K562 (cell line): ENCODE data around the gene MOB1A. TPM values are rescaled to one million over a fixed set of nuclear protein-coding genes. Genes with fewer than 3 reads are reported as not detected.

ENCODE experiments used
- HDAC1 ChIP-seq, 2 experiments: fragments of 450-650 bp; IDR thresholded peaks; 2 replicates each; pipeline ENCODE4 v1.6.1; 2016 to 2017; ENCODE audit warnings: inconsistent platforms in 1 of 2, mild to moderate bottlenecking in 1 of 2, moderate library complexity in 1 of 2
- NR1H2 ChIP-seq: sonication (generic); formaldehyde crosslinking; IDR thresholded peaks from 2 replicates; pipeline ENCODE4 v1.4.0; 2020; ENCODE audit warnings: mild to moderate bottlenecking, missing genetic modification reagents
- ZNF311 ChIP-seq: fragments of 250-450 bp; sonication (Bioruptor Pico); IDR thresholded peaks from 2 replicates; pipeline ENCODE4 v1.4.0; 2020; ENCODE audit warnings: mild to moderate bottlenecking, moderate library complexity
- ZNF696 ChIP-seq: fragments of 250-450 bp; sonication (Bioruptor Pico); conservative IDR thresholded peaks from 2 replicates; pipeline ENCODE4 v1.4.0; 2020; ENCODE audit warnings: mild to moderate bottlenecking, moderate library complexity
- polyA plus RNA-seq, 8 experiments: library from polyadenylated mRNA; depleted of rRNA in 4 of 8; stranded (reverse) in 5 of 8; unstranded in 3 of 8; fragments of >200 nt; fragmentation: Nextera tagmentation in 2 of 8; fragmentation: Illumina TruSeq in 1 of 8; extraction: Ambion mirVana in 2 of 8; extraction: Trizol in 1 of 8; gene quantifications; 2 replicates each; pipeline versions ENCODE4 v1.2.1 to v1.2.3, GENCODE V29; 2011 to 2014; ENCODE audit warnings: inconsistent platforms in 1 of 8, missing spikeins in 1 of 8
- total RNA-seq, 7 experiments: library from RNA; depleted of rRNA in 6 of 7; stranded (reverse); fragments of >200 nt in 6 of 7; fragmentation: Illumina TruSeq in 2 of 7; extraction: Trizol in 2 of 7; gene quantifications; 2 replicates each; pipeline versions ENCODE4 v1.2.1 to v1.2.3, GENCODE V29; 2011 to 2021; ENCODE audit warnings: low replicate concordance in 1 of 7
- TF ChIP-seq, protein P1 (sequence below): sonication (generic); IDR thresholded peaks from 2 replicates; pipeline ENCODE4 v1.6.1; 2016
- TF ChIP-seq, protein P2 (sequence below), 2 experiments: fragments of 450-650 bp; IDR thresholded peaks; 2 replicates each; pipeline ENCODE4 v1.6.1; 2018; ENCODE audit warnings: mild to moderate bottlenecking in 2 of 2, low read depth in 1 of 2; ENCODE audit not compliant: partially characterized antibody in 2 of 2
- TF ChIP-seq, protein P3 (sequence below): fragments of 450-650 bp; IDR thresholded peaks from 2 replicates; pipeline ENCODE4 v1.6.1; 2016; ENCODE audit warnings: borderline replicate concordance
- TF ChIP-seq, protein P4 (sequence below): sonication (generic); formaldehyde crosslinking; IDR thresholded peaks from 2 replicates; pipeline ENCODE4 v1.8.1; 2022; ENCODE audit warnings: missing genetic modification reagents
- TF ChIP-seq, protein P5 (sequence below): fragments of 250-450 bp; sonication (Bioruptor Pico); IDR thresholded peaks from 2 replicates; pipeline ENCODE4 v1.8.0; 2021; ENCODE audit warnings: borderline replicate concordance, mild to moderate bottlenecking, moderate library complexity; ENCODE audit not compliant: poor library complexity, severe bottlenecking
- TF ChIP-seq, protein P6 (sequence below): sonication (generic); formaldehyde crosslinking; IDR thresholded peaks from 2 replicates; pipeline ENCODE4 v1.8.0; 2022; ENCODE audit warnings: mild to moderate bottlenecking, missing genetic modification reagents

The MOB1A gene
- total and polyA plus RNA-seq, 9 of the 15 experiments (the other 6 are each of a cell fraction or from before 2014, with no cell fraction given): 24.8 to 100 (median 60.2) TPM

DNA sequence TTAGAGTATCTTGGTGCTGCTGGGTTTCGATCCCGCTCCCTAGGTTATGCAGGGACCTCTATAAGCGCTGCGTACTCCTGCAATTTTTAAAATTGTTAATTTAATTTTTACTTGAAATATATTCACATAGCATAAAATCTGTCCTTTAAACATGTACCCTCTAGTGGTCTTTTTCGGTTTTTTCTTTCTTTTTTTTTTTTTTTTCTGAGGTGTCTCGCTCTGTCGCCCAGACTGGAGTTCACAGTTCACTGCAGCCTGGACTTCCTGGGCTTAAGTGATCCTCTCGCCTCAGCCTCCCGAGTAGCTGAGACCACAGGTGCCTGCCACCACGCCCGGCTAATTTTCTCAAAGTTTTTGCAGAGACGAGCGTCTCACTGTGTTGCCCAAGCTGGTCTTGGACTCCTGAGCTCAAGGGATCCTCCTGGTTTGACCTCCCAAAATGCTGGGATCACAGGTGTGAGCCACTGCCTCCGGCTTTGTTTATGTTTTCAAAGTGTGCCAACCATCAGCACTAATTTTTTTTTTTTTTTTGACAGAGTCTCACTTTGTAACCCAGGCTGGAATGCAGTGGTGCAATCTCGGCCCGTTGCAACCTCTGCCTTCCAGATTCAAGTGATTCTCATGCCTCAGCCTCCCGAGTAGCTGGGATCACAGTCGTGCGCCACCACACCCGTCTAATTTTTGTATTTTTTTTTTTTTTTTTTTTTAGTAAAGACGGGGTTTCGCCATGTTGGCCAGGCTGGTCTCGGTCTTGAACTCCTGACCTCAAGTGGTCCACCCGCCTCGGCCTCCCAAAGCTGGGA, 585 bp upstream of the MOB1A start (continued):
- TF ChIP-seq, protein P1, sequence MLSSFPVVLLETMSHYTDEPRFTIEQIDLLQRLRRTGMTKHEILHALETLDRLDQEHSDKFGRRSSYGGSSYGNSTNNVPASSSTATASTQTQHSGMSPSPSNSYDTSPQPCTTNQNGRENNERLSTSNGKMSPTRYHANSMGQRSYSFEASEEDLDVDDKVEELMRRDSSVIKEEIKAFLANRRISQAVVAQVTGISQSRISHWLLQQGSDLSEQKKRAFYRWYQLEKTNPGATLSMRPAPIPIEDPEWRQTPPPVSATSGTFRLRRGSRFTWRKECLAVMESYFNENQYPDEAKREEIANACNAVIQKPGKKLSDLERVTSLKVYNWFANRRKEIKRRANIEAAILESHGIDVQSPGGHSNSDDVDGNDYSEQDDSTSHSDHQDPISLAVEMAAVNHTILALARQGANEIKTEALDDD: no peak
- TF ChIP-seq, protein P2, sequence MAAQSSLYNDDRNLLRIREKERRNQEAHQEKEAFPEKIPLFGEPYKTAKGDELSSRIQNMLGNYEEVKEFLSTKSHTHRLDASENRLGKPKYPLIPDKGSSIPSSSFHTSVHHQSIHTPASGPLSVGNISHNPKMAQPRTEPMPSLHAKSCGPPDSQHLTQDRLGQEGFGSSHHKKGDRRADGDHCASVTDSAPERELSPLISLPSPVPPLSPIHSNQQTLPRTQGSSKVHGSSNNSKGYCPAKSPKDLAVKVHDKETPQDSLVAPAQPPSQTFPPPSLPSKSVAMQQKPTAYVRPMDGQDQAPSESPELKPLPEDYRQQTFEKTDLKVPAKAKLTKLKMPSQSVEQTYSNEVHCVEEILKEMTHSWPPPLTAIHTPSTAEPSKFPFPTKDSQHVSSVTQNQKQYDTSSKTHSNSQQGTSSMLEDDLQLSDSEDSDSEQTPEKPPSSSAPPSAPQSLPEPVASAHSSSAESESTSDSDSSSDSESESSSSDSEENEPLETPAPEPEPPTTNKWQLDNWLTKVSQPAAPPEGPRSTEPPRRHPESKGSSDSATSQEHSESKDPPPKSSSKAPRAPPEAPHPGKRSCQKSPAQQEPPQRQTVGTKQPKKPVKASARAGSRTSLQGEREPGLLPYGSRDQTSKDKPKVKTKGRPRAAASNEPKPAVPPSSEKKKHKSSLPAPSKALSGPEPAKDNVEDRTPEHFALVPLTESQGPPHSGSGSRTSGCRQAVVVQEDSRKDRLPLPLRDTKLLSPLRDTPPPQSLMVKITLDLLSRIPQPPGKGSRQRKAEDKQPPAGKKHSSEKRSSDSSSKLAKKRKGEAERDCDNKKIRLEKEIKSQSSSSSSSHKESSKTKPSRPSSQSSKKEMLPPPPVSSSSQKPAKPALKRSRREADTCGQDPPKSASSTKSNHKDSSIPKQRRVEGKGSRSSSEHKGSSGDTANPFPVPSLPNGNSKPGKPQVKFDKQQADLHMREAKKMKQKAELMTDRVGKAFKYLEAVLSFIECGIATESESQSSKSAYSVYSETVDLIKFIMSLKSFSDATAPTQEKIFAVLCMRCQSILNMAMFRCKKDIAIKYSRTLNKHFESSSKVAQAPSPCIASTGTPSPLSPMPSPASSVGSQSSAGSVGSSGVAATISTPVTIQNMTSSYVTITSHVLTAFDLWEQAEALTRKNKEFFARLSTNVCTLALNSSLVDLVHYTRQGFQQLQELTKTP (IDR thresholded peaks at IDR 0.05; ENCODE audit: low read depth in 1 of 2, partially characterized antibody in 2 of 2): peak in 1 of 2 experiments; percentile 53
- TF ChIP-seq, protein P3, sequence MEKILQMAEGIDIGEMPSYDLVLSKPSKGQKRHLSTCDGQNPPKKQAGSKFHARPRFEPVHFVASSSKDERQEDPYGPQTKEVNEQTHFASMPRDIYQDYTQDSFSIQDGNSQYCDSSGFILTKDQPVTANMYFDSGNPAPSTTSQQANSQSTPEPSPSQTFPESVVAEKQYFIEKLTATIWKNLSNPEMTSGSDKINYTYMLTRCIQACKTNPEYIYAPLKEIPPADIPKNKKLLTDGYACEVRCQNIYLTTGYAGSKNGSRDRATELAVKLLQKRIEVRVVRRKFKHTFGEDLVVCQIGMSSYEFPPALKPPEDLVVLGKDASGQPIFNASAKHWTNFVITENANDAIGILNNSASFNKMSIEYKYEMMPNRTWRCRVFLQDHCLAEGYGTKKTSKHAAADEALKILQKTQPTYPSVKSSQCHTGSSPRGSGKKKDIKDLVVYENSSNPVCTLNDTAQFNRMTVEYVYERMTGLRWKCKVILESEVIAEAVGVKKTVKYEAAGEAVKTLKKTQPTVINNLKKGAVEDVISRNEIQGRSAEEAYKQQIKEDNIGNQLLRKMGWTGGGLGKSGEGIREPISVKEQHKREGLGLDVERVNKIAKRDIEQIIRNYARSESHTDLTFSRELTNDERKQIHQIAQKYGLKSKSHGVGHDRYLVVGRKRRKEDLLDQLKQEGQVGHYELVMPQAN: no peak
- TF ChIP-seq, protein P4, sequence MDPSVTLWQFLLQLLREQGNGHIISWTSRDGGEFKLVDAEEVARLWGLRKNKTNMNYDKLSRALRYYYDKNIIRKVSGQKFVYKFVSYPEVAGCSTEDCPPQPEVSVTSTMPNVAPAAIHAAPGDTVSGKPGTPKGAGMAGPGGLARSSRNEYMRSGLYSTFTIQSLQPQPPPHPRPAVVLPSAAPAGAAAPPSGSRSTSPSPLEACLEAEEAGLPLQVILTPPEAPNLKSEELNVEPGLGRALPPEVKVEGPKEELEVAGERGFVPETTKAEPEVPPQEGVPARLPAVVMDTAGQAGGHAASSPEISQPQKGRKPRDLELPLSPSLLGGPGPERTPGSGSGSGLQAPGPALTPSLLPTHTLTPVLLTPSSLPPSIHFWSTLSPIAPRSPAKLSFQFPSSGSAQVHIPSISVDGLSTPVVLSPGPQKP (CRISPR knock-in tag): no peak
- TF ChIP-seq ZNF696 (CRISPR knock-in tag) (no peak), NR1H2 (CRISPR knock-in tag) (no peak), HDAC1 (IDR thresholded peaks at IDR 0.05) (no peak), ZNF311 (CRISPR knock-in tag) (no peak)
- TF ChIP-seq, protein P5, sequence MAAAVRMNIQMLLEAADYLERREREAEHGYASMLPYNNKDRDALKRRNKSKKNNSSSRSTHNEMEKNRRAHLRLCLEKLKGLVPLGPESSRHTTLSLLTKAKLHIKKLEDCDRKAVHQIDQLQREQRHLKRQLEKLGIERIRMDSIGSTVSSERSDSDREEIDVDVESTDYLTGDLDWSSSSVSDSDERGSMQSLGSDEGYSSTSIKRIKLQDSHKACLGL (CRISPR knock-in tag): no peak
- TF ChIP-seq, protein P6, sequence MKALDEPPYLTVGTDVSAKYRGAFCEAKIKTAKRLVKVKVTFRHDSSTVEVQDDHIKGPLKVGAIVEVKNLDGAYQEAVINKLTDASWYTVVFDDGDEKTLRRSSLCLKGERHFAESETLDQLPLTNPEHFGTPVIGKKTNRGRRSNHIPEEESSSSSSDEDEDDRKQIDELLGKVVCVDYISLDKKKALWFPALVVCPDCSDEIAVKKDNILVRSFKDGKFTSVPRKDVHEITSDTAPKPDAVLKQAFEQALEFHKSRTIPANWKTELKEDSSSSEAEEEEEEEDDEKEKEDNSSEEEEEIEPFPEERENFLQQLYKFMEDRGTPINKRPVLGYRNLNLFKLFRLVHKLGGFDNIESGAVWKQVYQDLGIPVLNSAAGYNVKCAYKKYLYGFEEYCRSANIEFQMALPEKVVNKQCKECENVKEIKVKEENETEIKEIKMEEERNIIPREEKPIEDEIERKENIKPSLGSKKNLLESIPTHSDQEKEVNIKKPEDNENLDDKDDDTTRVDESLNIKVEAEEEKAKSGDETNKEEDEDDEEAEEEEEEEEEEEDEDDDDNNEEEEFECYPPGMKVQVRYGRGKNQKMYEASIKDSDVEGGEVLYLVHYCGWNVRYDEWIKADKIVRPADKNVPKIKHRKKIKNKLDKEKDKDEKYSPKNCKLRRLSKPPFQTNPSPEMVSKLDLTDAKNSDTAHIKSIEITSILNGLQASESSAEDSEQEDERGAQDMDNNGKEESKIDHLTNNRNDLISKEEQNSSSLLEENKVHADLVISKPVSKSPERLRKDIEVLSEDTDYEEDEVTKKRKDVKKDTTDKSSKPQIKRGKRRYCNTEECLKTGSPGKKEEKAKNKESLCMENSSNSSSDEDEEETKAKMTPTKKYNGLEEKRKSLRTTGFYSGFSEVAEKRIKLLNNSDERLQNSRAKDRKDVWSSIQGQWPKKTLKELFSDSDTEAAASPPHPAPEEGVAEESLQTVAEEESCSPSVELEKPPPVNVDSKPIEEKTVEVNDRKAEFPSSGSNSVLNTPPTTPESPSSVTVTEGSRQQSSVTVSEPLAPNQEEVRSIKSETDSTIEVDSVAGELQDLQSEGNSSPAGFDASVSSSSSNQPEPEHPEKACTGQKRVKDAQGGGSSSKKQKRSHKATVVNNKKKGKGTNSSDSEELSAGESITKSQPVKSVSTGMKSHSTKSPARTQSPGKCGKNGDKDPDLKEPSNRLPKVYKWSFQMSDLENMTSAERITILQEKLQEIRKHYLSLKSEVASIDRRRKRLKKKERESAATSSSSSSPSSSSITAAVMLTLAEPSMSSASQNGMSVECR (CRISPR knock-in tag): no peak
